ENCODE results near the gene SLC2A13. TPM values are rescaled to one million over a fixed set of nuclear protein-coding genes. Genes with fewer than 3 reads are reported as not detected.

Gene SLC2A13
- total and polyA plus RNA-seq, 11 donors, result 1.9 to 17.6 (median 8.5) TPM

GRCh38 chr12:40104461-40105264 lies 1.2 kb downstream of the SLC2A13 start:
- DNase-seq, result peak in 2 of 5 donors; percentile 25 to 26
- TF ChIP-seq POLR2A (IDR thresholded peaks at IDR 0.05) (no peak), CTCF (IDR thresholded peaks at IDR 0.05) (no peak)
- Histone ChIP-seq H3K9me3 (no peaks in the 10 kb centered on the region), H3K4me3 (peak overlapping the region; percentile 65 to 99 (median 88)), H3K27ac (peak overlapping the region in 11 of 12 donors; percentile 64 to 93 (median 81)), H3K36me3 (no peaks in the 10 kb centered on the region), H3K4me1 (peaks cover 0 to 39% (median 28%) of the 10 kb centered on the region in 12 donors), H3K27me3 (peaks cover 0 to 2% (median 0%) of the 10 kb centered on the region in 9 donors)
- ATAC-seq, result no peak
- intact Hi-C loops (cut with DNase I), result loop anchor here in 8 of 10 donors (5.0 to 10.0 kb wide), 7 partner anchors 42 to 490 kb away; partner anchors contain the start of gene ABCD2 (in 1 of the 8)
- 17 to 23% (median 19%) methylated on average over 15 to 20 of the region's 20 CpGs for WGBS, 4 donors

GRCh38 chr12:40103043-40103442 lies 2.8 kb downstream of the SLC2A13 start:
- Histone ChIP-seq H3K36me3 (no peaks in the 10 kb centered on the region), H3K4me3 (no peak overlapping the region), H3K4me1 (peaks cover 0 to 41% (median 31%) of the 10 kb centered on the region in 12 donors), H3K27ac (no peak overlapping the region), H3K27me3 (no peaks in the 10 kb centered on the region), H3K9me3 (no peaks in the 10 kb centered on the region)
- DNase-seq (no peak), ATAC-seq (no peak)
- TF ChIP-seq CTCF (IDR thresholded peaks at IDR 0.05), result no peak
- no peak for TF ChIP-seq POLR2A (IDR thresholded peaks at IDR 0.05)
- 83 to 92% (median 85%) methylated on average over 3 of the region's 3 CpGs for WGBS, 4 donors
- intact Hi-C loops (cut with DNase I), result loop anchor here in 3 of 10 donors (5.0 to 10.0 kb wide), 3 partner anchors 41 to 488 kb away; partner anchors contain the start of gene ABCD2 (in 1 of the 3)

- Histone ChIP-seq H3K36me3 (no peaks in the 10 kb centered on the region), H3K4me1 (peaks cover 0 to 34% (median 26%) of the 10 kb centered on the region in 12 donors), H3K27ac (no peak overlapping the region), H3K9me3 (no peaks in the 10 kb centered on the region), H3K27me3 (no peaks in the 10 kb centered on the region), H3K4me3 (no peak overlapping the region)
- intact Hi-C loops (cut with DNase I), result loop anchor here in 3 of 10 donors (5.0 to 10.0 kb wide), 3 partner anchors 39 to 487 kb away; partner anchors contain the start of gene ABCD2 (in 1 of the 3)
- 94 to 97% (median 96%) methylated on average over 1 of the region's 1 CpG for WGBS, 4 donors
- ATAC-seq (no peak), DNase-seq (no peak)
- TF ChIP-seq POLR2A (IDR thresholded peaks at IDR 0.05) (no peak), CTCF (IDR thresholded peaks at IDR 0.05) (no peak)
These were observed 4.1 kb downstream of the SLC2A13 start for GRCh38 chr12:40101747-40102146.

- no peaks in the 10 kb centered on the region for H3K27me3 ChIP-seq
- no peak overlapping the region for H3K4me3 ChIP-seq
- H3K4me1 ChIP-seq, result peaks cover 0 to 24% (median 14%) of the 10 kb centered on the region in 12 donors
- TF ChIP-seq CTCF (IDR thresholded peaks at IDR 0.05) (no peak), POLR2A (IDR thresholded peaks at IDR 0.05) (no peak)
- ATAC-seq (peak; percentile 48 to 76 (median 74)), DNase-seq (no peak)
- intact Hi-C loops (cut with DNase I), result no loop called here
- no peaks in the 10 kb centered on the region for H3K9me3 ChIP-seq
- H3K36me3 ChIP-seq, result no peaks in the 10 kb centered on the region
- WGBS, 4 donors, result 36 to 53% (median 46%) methylated on average over 3 of the region's 3 CpGs
- H3K27ac ChIP-seq, result no peak overlapping the region
These were observed 6.4 kb downstream of the SLC2A13 start for GRCh38 chr12:40099423-40099853.
